Activated naive CD8-positive, alpha-beta T cell treated with anti-CD3 and anti-CD28 coated beads for 36 hours (primary cell): ENCODE measurements around the gene SEMG1. TPM values are rescaled to one million over a fixed set of nuclear protein-coding genes. Genes with fewer than 3 reads are reported as not detected.

Experiments used
- DNase-seq: peaks from one replicate; pipeline ENCODE4 v3.0.0; 2021
- H3K27ac Mint-ChIP-seq: one replicate; pipeline ENCODE4 v1.8.0; 2022; ENCODE audit warnings: mild to moderate bottlenecking, moderate library complexity, mixed read lengths
- H3K27me3 Mint-ChIP-seq: one replicate; pipeline ENCODE4 v1.8.0; 2022; ENCODE audit warnings: mild to moderate bottlenecking, mixed read lengths
- H3K36me3 Mint-ChIP-seq: one replicate; pipeline ENCODE4 v1.8.0; 2021; ENCODE audit warnings: mild to moderate bottlenecking, mixed read lengths
- H3K4me1 Mint-ChIP-seq: one replicate; pipeline ENCODE4 v1.8.0; 2021; ENCODE audit warnings: mixed read lengths
- H3K4me3 Mint-ChIP-seq: one replicate; pipeline ENCODE4 v1.8.0; 2022; ENCODE audit warnings: mild to moderate bottlenecking, moderate library complexity, mixed read lengths
- H3K9me3 Mint-ChIP-seq: one replicate; pipeline ENCODE4 v1.8.0; 2022; ENCODE audit warnings: mixed read lengths
- total RNA-seq, 2 experiments: library from RNA; stranded (reverse); gene quantifications; one replicate each; pipeline ENCODE4 v1.2.3, GENCODE V29; 2021

The SEMG1 gene
- total RNA-seq, 2 experiments from 2014 or later, result not detected

- H3K27ac Mint-ChIP-seq, result no peak overlapping the region
- no peaks in the 10 kb centered on the region for H3K4me1 Mint-ChIP-seq
- H3K36me3 Mint-ChIP-seq, result no peaks in the 10 kb centered on the region
- no peak overlapping the region for H3K4me3 Mint-ChIP-seq
- DNase-seq, result no peak
- H3K9me3 Mint-ChIP-seq, result no peaks in the 10 kb centered on the region
- peaks cover 66% of the 10 kb centered on the region for H3K27me3 Mint-ChIP-seq
Observed at GRCh38 chr20:45209924-45210323, 3.1 kb downstream of the SEMG1 start.

- H3K9me3 Mint-ChIP-seq, result no peaks in the 10 kb centered on the region
- no peak overlapping the region for H3K4me3 Mint-ChIP-seq
- no peak for DNase-seq
- no peak overlapping the region for H3K27ac Mint-ChIP-seq
- no peaks in the 10 kb centered on the region for H3K4me1 Mint-ChIP-seq
- no peaks in the 10 kb centered on the region for H3K36me3 Mint-ChIP-seq
- H3K27me3 Mint-ChIP-seq, result peaks cover 52% of the 10 kb centered on the region
Observed at GRCh38 chr20:45211569-45212474, 5.0 kb downstream of the SEMG1 start.

- H3K27me3 Mint-ChIP-seq, result peaks cover 41% of the 10 kb centered on the region
- no peak overlapping the region for H3K4me3 Mint-ChIP-seq
- H3K4me1 Mint-ChIP-seq, result no peaks in the 10 kb centered on the region
- no peak for DNase-seq
- no peaks in the 10 kb centered on the region for H3K36me3 Mint-ChIP-seq
- no peak overlapping the region for H3K27ac Mint-ChIP-seq
- no peaks in the 10 kb centered on the region for H3K9me3 Mint-ChIP-seq
Observed at GRCh38 chr20:45212836-45213235, 6.0 kb downstream of the SEMG1 start.

- no peaks in the 10 kb centered on the region for H3K36me3 Mint-ChIP-seq
- no peak overlapping the region for H3K27ac Mint-ChIP-seq
- no peaks in the 10 kb centered on the region for H3K4me1 Mint-ChIP-seq
- no peaks in the 10 kb centered on the region for H3K9me3 Mint-ChIP-seq
- no peak overlapping the region for H3K4me3 Mint-ChIP-seq
- H3K27me3 Mint-ChIP-seq, result peaks cover 46% of the 10 kb centered on the region
- DNase-seq, result no peak
Observed at GRCh38 chr20:45218124-45218523, 11.3 kb downstream of the SEMG1 start.

DNA sequence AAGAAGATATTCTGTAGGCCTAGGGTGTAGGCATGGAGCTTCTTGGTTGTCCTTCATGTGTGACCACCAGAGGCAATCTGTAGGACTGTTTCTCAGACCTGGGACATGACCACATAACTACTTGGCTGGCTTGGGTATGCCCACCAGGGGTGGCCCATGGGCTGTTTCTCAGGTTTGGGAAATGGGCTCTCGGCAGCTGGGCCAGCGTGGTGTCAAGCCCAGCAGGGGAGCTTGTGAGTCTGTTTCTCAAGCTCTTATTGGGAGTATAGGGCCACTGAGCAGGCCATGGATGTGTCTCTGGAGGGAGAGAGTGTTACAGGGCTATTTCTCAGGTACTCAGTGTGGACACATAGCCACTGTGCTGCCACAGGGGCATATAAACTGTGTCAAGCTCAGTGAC, 11.8 kb downstream of the SEMG1 start:
- Mint-ChIP-seq H3K27ac (no peak overlapping the region), H3K27me3 (peaks cover 41% of the 10 kb centered on the region), H3K4me1 (no peaks in the 10 kb centered on the region), H3K9me3 (no peaks in the 10 kb centered on the region), H3K4me3 (no peak overlapping the region), H3K36me3 (no peaks in the 10 kb centered on the region)
- DNase-seq, result no peak

GRCh38 chr20:45221076-45221475, 14.2 kb downstream of the SEMG1 start, which contains the start of gene SEMG2:
Gene SEMG2 (plus strand): TSS chr20:45221373. CDS start chr20:45221390, 17 bp downstream.
- no peaks in the 10 kb centered on the region for H3K4me1 Mint-ChIP-seq
- H3K27me3 Mint-ChIP-seq, result peaks cover 32% of the 10 kb centered on the region
- no peaks in the 10 kb centered on the region for H3K36me3 Mint-ChIP-seq
- DNase-seq, result no peak
- no peak within 1 kb of the TSS for H3K27ac Mint-ChIP-seq
- H3K4me3 Mint-ChIP-seq, result no peak within 1 kb of the TSS
- no peaks in the 10 kb centered on the region for H3K9me3 Mint-ChIP-seq

- Mint-ChIP-seq H3K27ac (no peak overlapping the region), H3K36me3 (no peaks in the 10 kb centered on the region), H3K4me1 (no peaks in the 10 kb centered on the region), H3K27me3 (peaks cover 38% of the 10 kb centered on the region), H3K9me3 (no peaks in the 10 kb centered on the region), H3K4me3 (no peak overlapping the region)
- no peak for DNase-seq
Observed at GRCh38 chr20:45223136-45223535, 16.3 kb downstream of the SEMG1 start.

DNA sequence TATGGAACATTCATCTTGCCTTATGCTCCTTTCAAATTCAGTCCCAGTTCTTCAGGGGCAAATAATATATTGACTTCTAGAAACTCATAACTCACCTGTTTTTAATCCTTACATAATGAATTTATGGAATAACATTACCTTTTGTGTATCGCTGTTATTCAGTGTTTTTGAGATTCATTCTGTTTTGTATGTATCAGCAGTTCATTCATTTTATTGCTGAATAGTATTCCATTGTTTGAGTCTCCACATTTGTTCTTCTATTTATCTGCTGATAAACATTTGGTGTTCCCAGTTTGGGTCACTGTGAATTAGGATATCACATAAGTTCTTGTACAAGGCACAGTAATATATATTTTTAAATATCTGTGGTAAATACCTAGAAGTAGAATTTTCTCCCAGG, 19.5 kb downstream of the SEMG1 start:
- Mint-ChIP-seq H3K36me3 (no peaks in the 10 kb centered on the region), H3K27ac (no peak overlapping the region), H3K4me1 (no peaks in the 10 kb centered on the region), H3K4me3 (no peak overlapping the region), H3K27me3 (peaks cover 46% of the 10 kb centered on the region), H3K9me3 (no peaks in the 10 kb centered on the region)
- DNase-seq, result no peak

GRCh38 chr20:45229264-45230056, 22.6 kb downstream of the SEMG1 start:
- peaks cover 2% of the 10 kb centered on the region for H3K9me3 Mint-ChIP-seq
- no peaks in the 10 kb centered on the region for H3K36me3 Mint-ChIP-seq
- peak; percentile 67 for DNase-seq

DNA sequence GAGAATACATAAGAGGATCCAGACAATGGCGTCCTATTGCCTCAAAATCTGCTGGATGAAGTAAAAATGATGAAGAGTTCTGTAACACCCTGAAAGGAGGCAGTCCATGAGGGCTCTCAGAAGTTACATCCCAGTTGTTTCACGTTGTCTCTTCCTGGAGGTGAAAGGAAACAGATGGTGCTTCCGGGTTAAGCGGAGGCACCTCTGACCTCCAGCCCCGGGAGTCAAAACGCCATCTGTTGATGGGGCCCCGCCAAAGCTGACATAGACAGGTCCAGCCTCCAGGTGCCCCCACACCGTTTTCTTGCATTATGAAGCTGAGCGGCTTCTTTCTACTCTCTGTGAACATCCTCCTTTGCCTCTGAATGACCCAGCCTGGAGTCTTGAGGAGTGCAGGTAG, 23.8 kb downstream of the SEMG1 start:
- Mint-ChIP-seq H3K9me3 (peaks cover 5% of the 10 kb centered on the region), H3K27me3 (peaks cover 44% of the 10 kb centered on the region), H3K36me3 (no peaks in the 10 kb centered on the region), H3K4me3 (no peak overlapping the region), H3K27ac (no peak overlapping the region), H3K4me1 (no peaks in the 10 kb centered on the region)
- no peak for DNase-seq

More at GRCh38 chr20:45229264-45230056, 22.6 kb downstream of the SEMG1 start:
- Mint-ChIP-seq H3K27me3 (peaks cover 47% of the 10 kb centered on the region), H3K4me1 (no peaks in the 10 kb centered on the region), H3K27ac (no peak overlapping the region), H3K4me3 (no peak overlapping the region)

DNA sequence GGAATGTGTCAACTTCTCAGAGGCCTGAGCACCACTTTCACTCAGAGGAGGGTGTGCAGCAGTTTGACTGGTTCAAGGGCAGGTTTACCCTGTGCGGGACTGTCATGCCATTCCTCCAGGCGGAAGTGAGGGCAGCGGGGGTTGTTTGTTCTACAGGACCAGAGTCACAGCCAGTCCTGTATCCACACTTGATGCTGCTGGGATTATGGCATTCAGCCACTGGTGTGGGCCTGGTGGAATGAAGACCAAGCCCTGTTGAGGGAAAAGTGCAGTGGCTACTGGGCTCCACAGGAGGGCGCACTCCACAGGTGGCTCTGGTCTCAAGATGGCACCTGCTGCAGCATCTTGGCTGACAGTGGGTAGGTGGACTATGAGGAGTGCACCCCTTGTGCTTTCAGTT, 29.2 kb downstream of the SEMG1 start:
- no peak overlapping the region for H3K27ac Mint-ChIP-seq
- no peaks in the 10 kb centered on the region for H3K36me3 Mint-ChIP-seq
- H3K27me3 Mint-ChIP-seq, result peaks cover 51% of the 10 kb centered on the region
- H3K4me1 Mint-ChIP-seq, result no peaks in the 10 kb centered on the region
- DNase-seq, result no peak
- peaks cover 5% of the 10 kb centered on the region for H3K9me3 Mint-ChIP-seq
- H3K4me3 Mint-ChIP-seq, result no peak overlapping the region

DNA sequence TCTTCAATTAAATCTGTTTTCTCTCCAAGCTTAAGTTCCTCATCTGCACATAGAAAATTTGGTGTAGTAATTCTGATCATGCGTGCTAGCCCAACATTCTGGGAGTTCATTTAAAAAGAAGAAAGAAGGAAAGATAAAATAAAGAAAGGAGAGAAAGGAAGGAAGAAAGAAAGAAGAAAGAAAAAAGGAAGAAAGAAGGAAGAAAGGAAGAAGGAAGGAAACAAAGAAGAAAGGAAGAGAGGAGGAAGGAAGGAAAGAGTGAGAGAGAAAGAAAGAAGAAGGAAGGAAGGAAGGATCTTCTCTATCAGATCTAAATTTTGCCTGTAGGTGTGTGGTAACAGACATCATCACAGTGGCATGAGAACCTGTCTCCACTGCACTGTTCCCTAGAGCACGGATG, 31.3 kb downstream of the SEMG1 start:
- no peak for DNase-seq
- no peaks in the 10 kb centered on the region for H3K36me3 Mint-ChIP-seq
- H3K4me3 Mint-ChIP-seq, result no peak overlapping the region
- H3K27me3 Mint-ChIP-seq, result peaks cover 51% of the 10 kb centered on the region
- no peak overlapping the region for H3K27ac Mint-ChIP-seq
- peaks cover 5% of the 10 kb centered on the region for H3K9me3 Mint-ChIP-seq
- H3K4me1 Mint-ChIP-seq, result no peaks in the 10 kb centered on the region

DNA sequence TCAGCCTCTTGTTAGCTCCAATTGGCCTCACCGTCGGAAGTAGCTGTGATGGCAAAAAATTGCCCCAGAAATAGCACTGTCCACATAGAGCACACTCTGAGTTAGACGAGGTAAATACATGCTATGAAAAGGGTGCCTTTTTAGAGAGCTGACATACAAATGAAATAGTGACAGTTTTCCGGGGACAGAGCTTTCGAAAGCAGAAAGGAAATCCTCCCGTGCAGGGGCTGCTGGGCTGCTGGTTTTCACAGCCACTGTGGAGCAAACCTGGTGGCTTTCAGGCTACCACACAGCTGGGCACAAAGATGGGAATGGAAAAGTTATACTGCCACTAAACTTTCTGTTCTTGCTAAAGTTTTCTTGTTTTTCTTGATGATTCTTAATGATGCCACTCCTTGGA, 39.3 kb downstream of the SEMG1 start:
- no peak for DNase-seq
- Mint-ChIP-seq H3K27ac (no peak overlapping the region), H3K27me3 (peaks cover 71% of the 10 kb centered on the region), H3K9me3 (no peaks in the 10 kb centered on the region), H3K36me3 (no peaks in the 10 kb centered on the region), H3K4me1 (no peaks in the 10 kb centered on the region), H3K4me3 (no peak overlapping the region)

GRCh38 chr20:45247865-45248264, 41.0 kb downstream of the SEMG1 start:
- H3K4me3 Mint-ChIP-seq, result no peak overlapping the region
- no peaks in the 10 kb centered on the region for H3K36me3 Mint-ChIP-seq
- H3K4me1 Mint-ChIP-seq, result no peaks in the 10 kb centered on the region
- H3K9me3 Mint-ChIP-seq, result no peaks in the 10 kb centered on the region
- no peak overlapping the region for H3K27ac Mint-ChIP-seq
- peaks cover 75% of the 10 kb centered on the region for H3K27me3 Mint-ChIP-seq
- no peak for DNase-seq

- Mint-ChIP-seq H3K27ac (no peak overlapping the region), H3K4me3 (no peak overlapping the region), H3K4me1 (no peaks in the 10 kb centered on the region), H3K9me3 (no peaks in the 10 kb centered on the region), H3K36me3 (no peaks in the 10 kb centered on the region), H3K27me3 (peaks cover 68% of the 10 kb centered on the region)
- DNase-seq, result no peak
Observed at GRCh38 chr20:45248609-45249008, 41.8 kb downstream of the SEMG1 start.
